Ovary (tissue), 10 donors: ENCODE results near the gene ENSA. TPM values are rescaled to one million over a fixed set of nuclear protein-coding genes. Genes with fewer than 3 reads are reported as not detected.

ENCODE experiments used
- DNase-seq, 5 donors: peaks; one replicate each; pipeline ENCODE4 v3.0.0-alpha.2; 2019 to 2020
- H3K27ac ChIP-seq, 2 donors: fragments of 200-600 bp; one replicate each; pipeline versions ENCODE4 v1.5.1 to v1.8.0; 2019 to 2022
- H3K27me3 ChIP-seq: fragments of 200-600 bp; one replicate; pipeline ENCODE4 v1.8.0; 2022
- H3K36me3 ChIP-seq: fragments of 200-600 bp; sonication (generic); one replicate; pipeline ENCODE4 v1.5.1; 2019
- H3K4me1 ChIP-seq: one replicate; pipeline ENCODE4 v1.8.1; 2013; ENCODE audit warnings: mild to moderate bottlenecking, moderate library complexity; ENCODE audit not compliant: insufficient read depth
- H3K4me3 ChIP-seq: fragments of 200-600 bp; sonication (generic); one replicate; pipeline ENCODE4 v1.5.1; 2017
- H3K9me3 ChIP-seq, 2 donors: fragments of 200-600 bp in 1 of 2; sonication (generic) in 1 of 2; one replicate each; pipeline versions ENCODE4 v1.5.1 to v1.8.1; 2013 to 2019; ENCODE audit warnings: mild to moderate bottlenecking in 1 of 2, moderate library complexity in 1 of 2
- EP300 ChIP-seq: sonication (generic); formaldehyde crosslinking; IDR thresholded peaks from one replicate; pipeline ENCODE4 v1.6.1; 2017; ENCODE audit warnings: antibody characterized with exemption
- POLR2A ChIP-seq: fragments of 450-650 bp; IDR thresholded peaks from one replicate; pipeline ENCODE4 v1.6.1; 2017; ENCODE audit warnings: antibody characterized with exemption, mild to moderate bottlenecking, moderate library complexity
- WGBS, 3 donors: extraction: QIAGEN DNeasy Blood & Tissue Kit in 1 of 3; methylation state at CpG; one replicate each; pipeline versions ENCODE4 v1.1.5 to v1.1.7; 2013 to 2017; 5-methylcytosine and 5-hydroxymethylcytosine counted together
- intact Hi-C, 4 donors: fragments of 100-400 bp; cut with DNase I; formaldehyde crosslinking; loops; one replicate each; pipeline versions ENCODE4 v1.11.0 to v1.15.1; 2022 to 2023
- long read RNA-seq, 3 donors: library from polyadenylated mRNA in 2 of 3; unstranded in 2 of 3; transcript quantifications; one replicate each; pipeline ENCODE4 v2.0.0 and lab custom pipeline, GENCODE V29; 2021 to 2026
- polyA plus RNA-seq, 2 donors: library from polyadenylated mRNA; stranded (reverse); fragments of 200-250 nt in 1 of 2; fragments of 350-450 nt in 1 of 2; fragmentation: Illumina TruSeq in 1 of 2; extraction: RNeasy Lipid Tissue Mini Kit (QIAGEN cat#74804) in 1 of 2; gene quantifications; one replicate each; pipeline ENCODE4 v1.2.3, GENCODE V29; 2013 to 2014
- total RNA-seq, 7 donors: library from RNA; depleted of rRNA in 2 of 7; stranded (reverse); fragments of >200 nt in 2 of 7; fragmentation: NEBNext Ultra II Directional in 3 of 7; extraction: Animal tissue kit (Norgen Biotek cat#: 25700) in 3 of 7; gene quantifications; one replicate each; pipeline versions ENCODE4 v1.1.0 to v1.2.4, GENCODE V29; 2016 to 2023
- TF ChIP-seq, protein P1 (sequence below), 3 donors: fragments of 450-650 bp in 2 of 3; fragments of 200-600 bp in 1 of 3; IDR thresholded peaks; one replicate each; pipeline versions ENCODE4 v1.5.1 to v1.8.0; 2016 to 2022; ENCODE audit warnings: antibody characterized with exemption in 3 of 3, mild to moderate bottlenecking in 1 of 3
- donor health status: DM: no; HTN: no; CAD: no; lungs with moderate emphysema.
- donor health status: DM: no; HTN: no; CAD: no.
- donor health status: Bipolar disorder and iron deficiency.
- donor health status: DM: yes; HTN: yes; CAD: no.
- donor health status: DM: no; HTN: no; CAD: no.
- donor health status: DM: yes; HTN: yes; CAD: no.

The ENSA gene, protein sequence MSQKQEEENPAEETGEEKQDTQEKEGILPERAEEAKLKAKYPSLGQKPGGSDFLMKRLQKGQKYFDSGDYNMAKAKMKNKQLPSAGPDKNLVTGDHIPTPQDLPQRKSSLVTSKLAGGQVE
- total RNA-seq = 100 to 1,000 TPM; 134 to 196 (median 152) TPM
- polyA plus RNA-seq = 100 to 1,000 TPM; 111 to 193 TPM
- long read RNA-seq, donor 1, transcript ENSA-208 (4 exons, 2,085 nt) = major isoform, 95 of 121 reads
- long read RNA-seq, donor 1, transcript ENSA-201 (3 exons, 2,818 nt) = minor isoform, 13 of 121 reads
- long read RNA-seq, donor 1, partial matches to known transcripts = 3 of 121 reads
- long read RNA-seq, donor 1, other reads (novel, unspliced or antisense) = 9 of 121 reads
- long read RNA-seq, donor 2, transcript ENSA-201 (3 exons, 2,818 nt) = minor isoform, 19 of 63 reads
- long read RNA-seq, donor 2, transcript ENSA-214 (3 exons, 1,369 nt) = minor isoform, 7 of 63 reads
- long read RNA-seq, donor 2, transcript ENSA-208 (4 exons, 2,085 nt) = major isoform, 26 of 63 reads
- long read RNA-seq, donor 2, transcript ENSA-205 (4 exons, 792 nt) = minor isoform, 6 of 63 reads
- long read RNA-seq, donor 2, partial matches to known transcripts = 0 of 63 reads
- long read RNA-seq, donor 2, other reads (novel, unspliced or antisense) = 0 of 63 reads
- long read RNA-seq, donor 3, transcript ENSA-201 (3 exons, 2,818 nt) = major isoform, 44 of 95 reads
- long read RNA-seq, donor 3, transcript ENSA-208 (4 exons, 2,085 nt) = minor isoform, 37 of 95 reads
- long read RNA-seq, donor 3, partial matches to known transcripts = 0 of 95 reads
- long read RNA-seq, donor 3, other reads (novel, unspliced or antisense) = 7 of 95 reads

DNA sequence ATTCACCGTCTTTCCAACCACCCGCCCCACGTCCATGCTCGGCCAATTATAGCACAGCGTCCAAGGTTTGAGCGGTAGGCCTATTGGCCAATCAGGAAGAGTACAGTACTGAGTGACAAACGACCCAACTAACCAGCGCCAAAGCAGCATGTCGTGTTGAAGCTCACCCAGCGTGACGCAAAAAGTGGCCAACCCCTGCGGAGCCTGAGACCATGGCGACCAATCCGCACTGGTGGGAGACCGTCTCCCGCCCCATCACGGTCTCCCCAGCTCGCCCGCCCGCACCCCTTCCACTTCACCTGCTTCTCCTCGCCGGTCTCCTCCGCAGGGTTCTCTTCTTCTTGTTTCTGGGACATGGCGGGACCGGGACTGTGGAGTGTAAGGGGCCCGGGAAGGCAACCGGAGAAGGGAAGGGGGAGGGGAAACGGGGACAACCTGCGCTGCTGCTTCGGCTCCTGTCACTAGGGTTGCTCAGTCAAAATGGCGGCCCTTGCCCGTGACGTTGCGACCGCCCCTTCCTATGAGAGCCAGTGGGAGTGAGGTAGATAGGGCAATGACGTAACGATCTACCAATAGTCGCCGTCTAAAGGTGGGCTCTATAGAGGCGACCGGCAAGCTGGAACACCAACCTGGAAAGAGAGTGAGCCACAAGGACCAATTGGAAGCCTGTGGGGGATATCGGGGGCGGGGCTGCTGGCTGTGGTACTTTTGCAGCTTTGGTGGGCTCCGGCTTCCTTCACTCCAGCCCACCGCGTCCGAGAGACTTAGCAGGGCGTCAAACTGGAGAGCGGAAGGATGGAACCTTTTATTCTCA is at the start of gene ENSA:
TSS of gene ENSA (minus strand) at position 498 of the 814 bp plus-strand sequence. CDS start at position 356, 142 bp downstream.
- WGBS, 3 donors = 0 to 1% (median 0%) methylated on average over 49 of the region's 49 CpGs
- H3K27ac ChIP-seq = peak within 1 kb of the TSS; percentile 80 to 99
- H3K9me3 ChIP-seq = no peaks in the 10 kb centered on the region
- H3K4me3 ChIP-seq = peak within 1 kb of the TSS; percentile 81
- no peaks in the 10 kb centered on the region for H3K36me3 ChIP-seq
- peak; percentile 95 to 98 (median 96) for DNase-seq
- TF ChIP-seq EP300 (peak; percentile 84), POLR2A (peak; percentile 98)
- TF ChIP-seq, protein P1, sequence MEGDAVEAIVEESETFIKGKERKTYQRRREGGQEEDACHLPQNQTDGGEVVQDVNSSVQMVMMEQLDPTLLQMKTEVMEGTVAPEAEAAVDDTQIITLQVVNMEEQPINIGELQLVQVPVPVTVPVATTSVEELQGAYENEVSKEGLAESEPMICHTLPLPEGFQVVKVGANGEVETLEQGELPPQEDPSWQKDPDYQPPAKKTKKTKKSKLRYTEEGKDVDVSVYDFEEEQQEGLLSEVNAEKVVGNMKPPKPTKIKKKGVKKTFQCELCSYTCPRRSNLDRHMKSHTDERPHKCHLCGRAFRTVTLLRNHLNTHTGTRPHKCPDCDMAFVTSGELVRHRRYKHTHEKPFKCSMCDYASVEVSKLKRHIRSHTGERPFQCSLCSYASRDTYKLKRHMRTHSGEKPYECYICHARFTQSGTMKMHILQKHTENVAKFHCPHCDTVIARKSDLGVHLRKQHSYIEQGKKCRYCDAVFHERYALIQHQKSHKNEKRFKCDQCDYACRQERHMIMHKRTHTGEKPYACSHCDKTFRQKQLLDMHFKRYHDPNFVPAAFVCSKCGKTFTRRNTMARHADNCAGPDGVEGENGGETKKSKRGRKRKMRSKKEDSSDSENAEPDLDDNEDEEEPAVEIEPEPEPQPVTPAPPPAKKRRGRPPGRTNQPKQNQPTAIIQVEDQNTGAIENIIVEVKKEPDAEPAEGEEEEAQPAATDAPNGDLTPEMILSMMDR (IDR thresholded peaks at IDR 0.05) = no peak
- no peaks in the 10 kb centered on the region for H3K27me3 ChIP-seq
- H3K4me1 ChIP-seq = peaks cover 8% of the 10 kb centered on the region
- intact Hi-C loops = loop anchor here in 3 of 4 donors (1.0 to 10.0 kb wide), 4 partner anchors 50 to 343 kb away; partner anchors contain the start of genes CERS2 (in 1 of the 3) and MCL1 (in 1 of the 3)

DNA sequence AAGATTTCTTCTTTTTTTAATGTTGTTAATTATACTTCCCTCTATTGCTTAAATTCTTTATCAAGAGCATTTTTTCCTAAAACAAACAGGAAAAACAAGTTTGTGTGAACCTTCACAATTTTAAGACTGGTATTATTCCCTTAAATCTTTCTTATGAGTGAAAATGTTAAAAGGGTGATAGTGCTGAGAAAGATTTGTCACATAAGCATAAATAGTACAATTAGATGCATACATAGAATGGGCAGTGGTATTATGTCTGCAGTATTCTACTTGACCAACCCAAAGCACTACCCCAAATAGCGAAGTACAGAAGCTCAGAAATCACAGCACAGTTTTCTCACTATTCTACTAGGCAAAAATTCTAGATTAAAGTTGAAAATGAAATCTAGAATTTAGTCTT is 49.6 kb upstream of the ENSA start:
- no peak overlapping the region for H3K4me3 ChIP-seq
- no peak for DNase-seq
- TF ChIP-seq POLR2A (no peak), EP300 (no peak)
- TF ChIP-seq, protein P1 (IDR thresholded peaks at IDR 0.05) = no peak
- H3K27me3 ChIP-seq = no peaks in the 10 kb centered on the region
- H3K27ac ChIP-seq = no peak overlapping the region
- no peaks in the 10 kb centered on the region for H3K9me3 ChIP-seq
- no peaks in the 10 kb centered on the region for H3K36me3 ChIP-seq
- H3K4me1 ChIP-seq = no peaks in the 10 kb centered on the region
- intact Hi-C loops = no loop called here
- WGBS, 3 donors = 94 to 98% (median 98%) methylated on average over 1 of the region's 1 CpG

DNA sequence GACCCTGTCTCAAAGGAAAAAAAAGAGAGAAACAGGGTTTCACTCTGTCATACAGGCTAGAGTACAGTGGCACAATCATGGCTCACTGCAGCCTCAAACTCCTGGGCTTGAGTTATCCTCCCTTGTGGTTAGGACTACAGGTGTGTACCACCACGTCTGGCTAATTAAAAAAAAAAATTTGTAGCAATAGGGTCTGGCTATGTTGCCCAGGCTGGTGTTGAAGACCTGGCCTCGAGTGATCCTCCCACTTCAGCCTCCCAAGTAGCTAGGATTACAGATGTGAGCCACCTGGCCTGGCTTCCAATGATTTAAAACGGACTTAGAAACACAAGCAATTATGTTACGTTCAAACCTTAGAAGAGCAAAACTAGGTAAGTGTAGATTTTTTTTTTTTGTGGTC is 45.5 kb upstream of the ENSA start:
- 86 to 95% (median 88%) methylated on average over 4 of the region's 4 CpGs for WGBS, 3 donors
- no peak for TF ChIP-seq POLR2A
- TF ChIP-seq EP300 = no peak
- TF ChIP-seq, protein P1 (IDR thresholded peaks at IDR 0.05) = no peak
- Histone ChIP-seq H3K4me1 (no peaks in the 10 kb centered on the region), H3K9me3 (no peaks in the 10 kb centered on the region), H3K4me3 (no peak overlapping the region), H3K27ac (no peak overlapping the region), H3K27me3 (no peaks in the 10 kb centered on the region), H3K36me3 (no peaks in the 10 kb centered on the region)
- no peak for DNase-seq
- intact Hi-C loops = no loop called here

DNA sequence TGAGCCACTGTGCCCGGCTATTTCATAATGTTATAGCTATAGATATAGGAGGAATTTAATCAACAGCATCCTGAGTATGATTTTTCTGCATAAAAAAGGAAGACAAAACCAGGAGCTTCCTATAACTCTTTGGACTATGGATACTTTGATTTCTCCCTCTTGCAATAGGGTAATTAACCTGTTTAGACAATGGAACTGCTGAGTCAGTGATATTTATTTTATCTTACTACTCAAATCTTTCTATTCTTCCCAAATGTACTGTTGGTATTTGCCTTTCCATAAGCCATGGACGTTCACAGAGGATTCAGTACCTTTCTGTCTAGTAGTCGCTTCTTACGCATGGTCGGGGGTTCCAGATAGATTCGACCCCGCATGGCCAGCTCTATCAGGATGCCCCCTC is 33.9 kb upstream of the ENSA start:
- Histone ChIP-seq H3K36me3 (no peaks in the 10 kb centered on the region), H3K27me3 (no peaks in the 10 kb centered on the region), H3K9me3 (no peaks in the 10 kb centered on the region), H3K4me3 (no peak overlapping the region), H3K4me1 (peaks cover 2% of the 10 kb centered on the region), H3K27ac (no peak overlapping the region)
- TF ChIP-seq EP300 = no peak
- TF ChIP-seq, protein P1 (IDR thresholded peaks at IDR 0.05) = no peak
- no peak for TF ChIP-seq POLR2A
- intact Hi-C loops = no loop called here
- no peak for DNase-seq
- WGBS, 3 donors = 88 to 96% (median 95%) methylated on average over 7 of the region's 7 CpGs
